Spleen (tissue), 7 donors: ENCODE results near the gene NUDT7.

Experiments used
- POLR2A ChIP-seq, 3 donors: fragments of 450-650 bp; IDR thresholded peaks; one replicate each; pipeline ENCODE4 v1.5.1; 2017; ENCODE audit warnings: antibody characterized with exemption in 3 of 3, mild to moderate bottlenecking in 1 of 3
- TF ChIP-seq, protein P1 (sequence below), 11 experiments: fragments of 200-600 bp in 7 of 11; fragments of 450-650 bp in 4 of 11; sonication (generic) in 4 of 11; IDR thresholded peaks in 8 of 11; conservative IDR thresholded peaks in 3 of 11; 1 replicate in 7 of 11; 2 replicates in 4 of 11; pipeline versions ENCODE4 v1.4.0 to v1.8.0; 2016 to 2021; ENCODE audit warnings: antibody characterized with exemption in 11 of 11, inconsistent platforms in 4 of 11, mild to moderate bottlenecking in 1 of 11
- donor health status: DM: no; HTN: no; CAD: no; lungs with moderate emphysema.
- donor health status: DM: no; HTN: no; CAD: no.
- donor health status: DM: no; HTN: no; CAD: no.

DNA sequence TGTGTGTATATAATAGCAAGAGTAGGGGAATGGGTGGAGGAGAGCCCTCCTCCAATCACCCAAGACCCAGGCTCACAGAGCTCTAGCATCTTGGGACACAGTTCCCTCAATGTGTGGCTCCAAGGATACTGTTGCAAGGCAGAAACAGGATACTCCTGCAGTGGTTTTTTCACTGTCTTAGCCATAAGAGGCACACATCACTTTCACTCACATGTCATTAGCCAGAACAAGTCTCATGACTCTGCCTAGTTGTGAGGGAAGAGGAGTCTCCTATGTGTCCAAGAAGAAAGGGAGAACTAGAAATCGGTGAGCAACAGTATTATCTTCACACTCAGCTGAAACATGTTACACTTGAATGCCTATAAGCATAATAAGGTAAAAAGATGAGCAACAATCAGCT, 11.1 kb upstream of the NUDT7 start:
- TF ChIP-seq, protein P1, sequence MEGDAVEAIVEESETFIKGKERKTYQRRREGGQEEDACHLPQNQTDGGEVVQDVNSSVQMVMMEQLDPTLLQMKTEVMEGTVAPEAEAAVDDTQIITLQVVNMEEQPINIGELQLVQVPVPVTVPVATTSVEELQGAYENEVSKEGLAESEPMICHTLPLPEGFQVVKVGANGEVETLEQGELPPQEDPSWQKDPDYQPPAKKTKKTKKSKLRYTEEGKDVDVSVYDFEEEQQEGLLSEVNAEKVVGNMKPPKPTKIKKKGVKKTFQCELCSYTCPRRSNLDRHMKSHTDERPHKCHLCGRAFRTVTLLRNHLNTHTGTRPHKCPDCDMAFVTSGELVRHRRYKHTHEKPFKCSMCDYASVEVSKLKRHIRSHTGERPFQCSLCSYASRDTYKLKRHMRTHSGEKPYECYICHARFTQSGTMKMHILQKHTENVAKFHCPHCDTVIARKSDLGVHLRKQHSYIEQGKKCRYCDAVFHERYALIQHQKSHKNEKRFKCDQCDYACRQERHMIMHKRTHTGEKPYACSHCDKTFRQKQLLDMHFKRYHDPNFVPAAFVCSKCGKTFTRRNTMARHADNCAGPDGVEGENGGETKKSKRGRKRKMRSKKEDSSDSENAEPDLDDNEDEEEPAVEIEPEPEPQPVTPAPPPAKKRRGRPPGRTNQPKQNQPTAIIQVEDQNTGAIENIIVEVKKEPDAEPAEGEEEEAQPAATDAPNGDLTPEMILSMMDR (IDR thresholded peaks at IDR 0.05 in 8 of 11, conservative IDR thresholded peaks at IDR 0.05 in 3 of 11): no peak
- no peak for TF ChIP-seq POLR2A (IDR thresholded peaks at IDR 0.05)
